ENCODE results near the gene CARS2.
"Not testable (repeated sequence)": the region's sequence is repeated elsewhere in the genome, so short reads cannot be mapped to it uniquely, and the experiment has no call there.

CARS2 gene

DNA sequence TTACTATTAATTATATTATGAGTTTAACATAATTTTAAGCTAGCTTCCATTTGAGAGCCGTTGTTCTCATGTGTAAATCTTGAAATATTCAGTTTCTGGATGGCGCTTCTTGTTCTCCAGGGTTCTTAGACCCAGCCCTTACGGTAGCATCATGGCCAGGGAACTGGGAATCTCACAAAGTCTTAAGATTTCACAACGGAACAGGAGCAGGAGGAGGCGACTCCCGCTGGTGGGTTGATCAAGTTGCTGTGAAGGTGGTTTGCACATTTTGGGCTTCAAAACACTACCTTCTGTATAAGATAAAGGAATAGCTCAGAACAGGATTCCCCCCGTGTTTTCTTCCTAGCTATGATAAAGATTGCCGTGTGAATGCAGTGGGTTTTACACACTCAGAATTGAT is 87.7 kb downstream of the CARS2 start:
- H3K27ac ChIP-seq (ENCODE audit: low read length), result no peak overlapping the region
- H3K9ac ChIP-seq (ENCODE audit: low read length), result no peak overlapping the region
- peaks cover 6% of the 10 kb centered on the region for H3K27me3 ChIP-seq (ENCODE audit: control insufficient read depth, insufficient read depth, low read length)
- no peak overlapping the region for H3K4me3 ChIP-seq (ENCODE audit: low read length)
- H3K4me1 ChIP-seq (ENCODE audit: control insufficient read depth, low read depth, low read length), result peaks cover 15% of the 10 kb centered on the region
- peaks cover 6% of the 10 kb centered on the region for H3K36me3 ChIP-seq (ENCODE audit: control insufficient read depth, low read depth, low read length)
- H3K9me3 ChIP-seq (ENCODE audit: control insufficient read depth, low read depth, low read length), result no peaks in the 10 kb centered on the region

DNA sequence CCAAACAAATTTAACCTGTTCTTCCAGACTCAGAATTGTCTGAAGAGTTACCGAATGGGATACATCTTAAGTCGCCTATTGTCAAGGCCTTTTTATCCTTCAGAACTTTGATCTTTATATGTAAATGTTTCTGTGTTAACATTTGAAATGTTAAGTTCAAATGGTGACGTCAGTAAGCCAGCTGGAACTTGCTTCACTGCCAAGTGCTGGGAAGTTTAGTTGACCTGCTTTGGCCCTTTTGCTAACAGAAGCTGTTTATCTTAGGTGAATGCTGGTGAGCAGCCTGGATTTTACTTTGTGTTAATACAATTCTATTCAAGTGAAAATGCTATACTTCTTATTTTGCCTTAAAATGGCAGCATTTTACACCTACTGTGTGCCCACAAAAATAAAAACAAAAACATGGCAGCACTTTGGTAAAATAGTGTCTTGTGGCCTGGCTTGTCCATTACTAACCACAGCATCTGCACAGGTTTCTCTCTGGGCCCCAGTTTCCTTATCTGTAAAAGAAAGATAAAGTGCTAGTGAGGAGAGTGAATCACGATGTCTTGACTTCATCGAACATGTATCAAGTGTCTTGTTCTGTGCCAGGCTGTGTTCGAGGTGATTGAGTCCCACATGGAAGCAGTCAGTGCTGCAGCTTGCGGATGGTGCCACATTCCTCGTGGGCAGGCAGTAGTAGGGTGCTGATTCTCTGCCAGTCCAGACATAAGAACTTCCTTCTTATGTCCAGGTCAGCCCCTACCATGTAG is 88.4 kb downstream of the CARS2 start:
- peaks cover 4% of the 10 kb centered on the region for H3K36me3 ChIP-seq (ENCODE audit: control insufficient read depth, low read depth, low read length)
- peaks cover 15% of the 10 kb centered on the region for H3K4me1 ChIP-seq (ENCODE audit: control insufficient read depth, low read depth, low read length)
- peak overlapping the region; percentile 79 for H3K4me3 ChIP-seq (ENCODE audit: low read length)
- H3K9ac ChIP-seq (ENCODE audit: low read length), result no peak overlapping the region
- peaks cover 13% of the 10 kb centered on the region for H3K27me3 ChIP-seq (ENCODE audit: control insufficient read depth, insufficient read depth, low read length)
- no peaks in the 10 kb centered on the region for H3K9me3 ChIP-seq (ENCODE audit: control insufficient read depth, low read depth, low read length)
- no peak overlapping the region for H3K27ac ChIP-seq (ENCODE audit: low read length)

DNA sequence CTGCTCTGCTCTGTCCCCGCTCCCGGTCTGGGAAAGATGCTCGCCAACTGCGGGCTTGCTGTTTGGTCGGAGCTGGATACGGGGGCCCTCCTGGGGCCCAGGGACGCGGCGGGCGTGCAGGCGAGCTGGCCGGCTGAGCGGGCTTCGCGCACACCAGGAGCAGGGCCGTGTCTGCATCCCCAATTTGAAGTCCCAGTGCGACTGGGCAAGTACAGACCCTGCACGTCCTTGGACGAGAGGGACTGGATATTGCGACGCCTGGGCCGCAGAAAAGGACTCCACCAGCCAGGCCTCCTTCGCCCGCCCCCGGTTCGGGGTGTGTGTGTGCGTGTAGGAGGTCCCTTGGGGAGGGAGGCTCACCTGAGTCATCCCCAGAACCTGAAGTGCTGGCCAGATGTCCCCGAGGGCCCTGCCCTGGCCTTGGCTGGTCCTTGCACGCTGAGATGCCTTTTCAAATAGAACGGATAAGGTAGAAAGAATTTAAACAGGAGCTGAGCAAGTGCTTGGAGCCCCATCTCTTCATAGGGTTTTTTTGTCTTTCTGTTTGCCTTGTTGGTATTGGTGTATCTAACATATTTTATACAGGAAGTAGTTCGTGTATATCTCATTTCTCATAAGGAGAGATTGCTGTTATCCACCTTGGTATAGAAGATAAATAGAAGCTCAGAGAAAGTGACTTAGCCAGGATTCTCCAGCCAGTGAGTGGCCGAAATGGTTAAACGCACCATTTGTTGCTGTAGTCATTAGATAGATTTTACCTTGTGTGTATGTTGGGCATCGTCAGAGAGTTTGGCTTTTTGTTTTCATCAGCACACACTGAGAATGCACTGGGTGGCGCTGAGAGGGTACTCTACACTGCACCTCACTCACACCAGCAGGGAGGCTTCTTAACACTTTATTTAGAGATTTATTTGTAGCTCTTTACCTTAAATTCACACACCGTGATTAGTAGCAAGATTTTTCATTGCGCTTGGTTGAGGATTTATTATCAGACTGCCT is 89.5 kb downstream of the CARS2 start:
- Histone ChIP-seq H3K4me1 (ENCODE audit: control insufficient read depth, low read depth, low read length) (peaks cover 15% of the 10 kb centered on the region), H3K4me3 (ENCODE audit: low read length) (peak overlapping the region; percentile 79), H3K36me3 (ENCODE audit: control insufficient read depth, low read depth, low read length) (no peaks in the 10 kb centered on the region), H3K9me3 (ENCODE audit: control insufficient read depth, low read depth, low read length) (no peaks in the 10 kb centered on the region), H3K27ac (ENCODE audit: low read length) (no peak overlapping the region), H3K9ac (ENCODE audit: low read length) (peak overlapping the region; percentile 57), H3K27me3 (ENCODE audit: control insufficient read depth, insufficient read depth, low read length) (peaks cover 21% of the 10 kb centered on the region)

DNA sequence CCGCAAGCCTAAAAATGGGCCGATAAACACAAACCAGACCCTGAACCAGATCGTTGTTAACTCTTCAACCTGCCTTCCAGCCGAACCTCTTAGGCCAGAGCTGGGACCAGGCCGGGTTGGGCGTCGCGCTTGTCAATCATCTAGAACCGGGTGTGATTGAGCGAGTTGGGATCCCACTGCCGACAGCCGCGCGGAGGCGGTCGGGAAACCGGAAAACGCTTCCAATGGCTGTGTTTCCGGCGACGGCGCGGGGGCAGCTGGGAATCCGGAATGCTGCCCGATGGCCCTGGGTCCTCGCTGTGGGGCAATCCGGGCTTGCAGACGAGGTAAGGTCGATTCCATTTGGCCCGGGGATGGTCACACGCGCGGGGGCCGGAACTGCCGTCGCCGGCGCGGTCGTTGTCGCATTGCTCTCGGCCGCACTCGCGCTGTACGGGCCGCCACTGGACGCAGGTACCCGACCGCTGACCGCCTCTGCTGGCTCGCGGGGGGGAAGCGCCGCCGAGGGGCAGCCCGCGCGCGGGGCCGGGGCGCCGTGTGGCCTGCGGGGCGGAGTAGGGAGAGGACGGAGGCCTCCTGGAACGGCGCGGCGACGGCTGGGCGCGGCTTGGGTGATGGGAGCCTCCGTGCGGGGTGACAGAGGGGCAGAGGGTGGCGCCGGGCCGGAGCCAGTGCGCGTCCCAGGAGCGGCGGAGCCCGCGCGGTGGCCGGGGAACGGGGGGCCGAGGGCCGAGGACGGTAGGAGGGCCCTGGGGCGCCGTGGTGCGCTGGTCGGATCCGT is 90.4 kb downstream of the CARS2 start, which contains the start of gene NAXD:
Gene NAXD, plus strand, starts transcription at position 224 of the 781 bp plus-strand sequence. Its CDS starts 57 bp downstream, at position 281.
- Histone ChIP-seq H3K27ac (ENCODE audit: low read length) (no peak within 1 kb of the TSS), H3K4me1 (ENCODE audit: control insufficient read depth, low read depth, low read length) (peaks cover 15% of the 10 kb centered on the region), H3K27me3 (ENCODE audit: control insufficient read depth, insufficient read depth, low read length) (peaks cover 21% of the 10 kb centered on the region), H3K9ac (ENCODE audit: low read length) (peak within 1 kb of the TSS; percentile 57), H3K4me3 (ENCODE audit: low read length) (peak within 1 kb of the TSS; percentile 79), H3K9me3 (ENCODE audit: control insufficient read depth, low read depth, low read length) (no peaks in the 10 kb centered on the region), H3K36me3 (ENCODE audit: control insufficient read depth, low read depth, low read length) (no peaks in the 10 kb centered on the region)

DNA sequence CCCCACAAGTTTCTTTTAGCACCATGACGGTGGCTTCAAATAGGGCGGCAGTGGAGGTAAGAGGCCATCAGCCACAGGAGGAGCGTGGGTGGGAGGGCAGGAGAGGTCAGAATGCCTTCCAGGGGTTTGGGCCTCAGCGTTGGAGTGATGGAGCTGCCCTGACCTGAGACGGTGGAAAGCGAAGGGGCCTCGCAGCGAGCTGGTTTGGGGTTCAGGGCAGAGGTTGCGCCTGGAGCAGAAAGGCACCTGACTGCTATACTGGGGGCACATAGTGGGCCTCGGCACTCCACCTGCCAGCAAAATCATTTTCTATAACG is 91.0 kb downstream of the CARS2 start:
- Histone ChIP-seq H3K36me3 (ENCODE audit: control insufficient read depth, low read depth, low read length) (no peaks in the 10 kb centered on the region), H3K9ac (ENCODE audit: low read length) (peak overlapping the region; percentile 57), H3K27ac (ENCODE audit: low read length) (no peak overlapping the region), H3K4me1 (ENCODE audit: control insufficient read depth, low read depth, low read length) (peaks cover 15% of the 10 kb centered on the region), H3K9me3 (ENCODE audit: control insufficient read depth, low read depth, low read length) (no peaks in the 10 kb centered on the region), H3K27me3 (ENCODE audit: control insufficient read depth, insufficient read depth, low read length) (peaks cover 21% of the 10 kb centered on the region), H3K4me3 (ENCODE audit: low read length) (peak overlapping the region; percentile 79)

DNA sequence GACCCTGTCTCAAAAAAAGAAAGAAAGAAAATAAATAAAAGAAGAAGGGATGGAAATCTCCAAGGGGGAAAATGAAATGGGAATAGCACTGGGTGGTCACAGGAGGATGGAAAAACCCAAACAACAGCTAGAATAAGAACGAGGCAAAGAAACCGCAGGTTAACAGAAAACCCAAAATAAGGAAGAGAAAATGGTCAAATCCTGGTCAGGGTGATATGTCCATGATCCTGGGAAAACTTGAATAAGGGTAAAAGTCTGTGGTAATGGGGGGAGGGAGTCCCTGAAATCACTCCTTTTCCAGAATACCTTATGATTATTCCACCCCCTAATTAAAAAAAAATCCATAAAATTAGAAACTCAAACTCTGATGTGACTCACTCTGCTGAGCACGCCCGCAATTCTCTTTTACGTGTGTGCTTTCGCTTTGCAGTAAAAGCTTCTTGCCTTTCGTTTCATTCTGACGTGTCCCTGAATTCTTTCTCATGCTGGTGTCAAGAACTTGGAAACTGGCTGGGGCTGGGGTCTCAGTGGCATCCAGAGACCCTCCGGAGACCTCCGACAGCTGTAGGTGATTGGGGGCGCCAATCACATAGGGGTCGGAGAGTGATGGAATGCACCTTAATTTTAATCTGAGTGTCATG is 94.8 kb downstream of the CARS2 start:
- Histone ChIP-seq H3K4me3 (ENCODE audit: low read length) (no peak overlapping the region), H3K27me3 (ENCODE audit: control insufficient read depth, insufficient read depth, low read length) (peaks cover 21% of the 10 kb centered on the region), H3K27ac (ENCODE audit: low read length) (no peak overlapping the region), H3K9me3 (ENCODE audit: control insufficient read depth, low read depth, low read length) (no peaks in the 10 kb centered on the region), H3K4me1 (ENCODE audit: control insufficient read depth, low read depth, low read length) (no peaks in the 10 kb centered on the region), H3K36me3 (ENCODE audit: control insufficient read depth, low read depth, low read length) (no peaks in the 10 kb centered on the region), H3K9ac (ENCODE audit: low read length) (no peak overlapping the region)

DNA sequence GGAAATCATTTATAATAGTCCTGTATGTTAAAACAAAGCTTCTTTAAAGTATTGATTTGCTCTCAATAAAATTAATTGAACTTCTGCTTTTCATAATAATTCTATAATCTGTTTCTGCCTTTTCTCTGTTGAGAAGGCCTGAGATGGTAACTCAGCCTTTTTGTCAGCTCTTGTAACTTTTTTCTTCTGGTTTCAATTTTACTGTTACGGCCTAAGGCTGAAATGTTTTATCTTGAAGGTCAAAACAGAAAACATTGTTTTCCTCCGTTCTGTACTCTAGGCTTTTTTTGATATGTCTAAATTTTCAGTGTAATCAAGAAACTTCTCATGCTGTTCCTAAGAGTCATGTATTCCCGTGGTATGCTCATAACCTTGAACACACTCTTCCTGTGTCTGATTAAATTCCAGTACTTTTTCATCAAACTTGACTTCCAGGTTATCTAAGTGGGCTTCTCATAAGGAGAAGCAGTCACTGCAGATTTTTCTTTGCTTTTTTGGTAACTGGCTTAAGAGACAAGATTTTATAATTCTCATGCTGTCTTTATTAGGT is 98.2 kb downstream of the CARS2 start:
- H3K27ac ChIP-seq (ENCODE audit: low read length), result no peak overlapping the region
- no peaks in the 10 kb centered on the region for H3K36me3 ChIP-seq (ENCODE audit: control insufficient read depth, low read depth, low read length)
- no peaks in the 10 kb centered on the region for H3K4me1 ChIP-seq (ENCODE audit: control insufficient read depth, low read depth, low read length)
- no peak overlapping the region for H3K9ac ChIP-seq (ENCODE audit: low read length)
- H3K9me3 ChIP-seq (ENCODE audit: control insufficient read depth, low read depth, low read length), result no peaks in the 10 kb centered on the region
- peaks cover 11% of the 10 kb centered on the region for H3K27me3 ChIP-seq (ENCODE audit: control insufficient read depth, insufficient read depth, low read length)
- H3K4me3 ChIP-seq (ENCODE audit: low read length), result no peak overlapping the region

DNA sequence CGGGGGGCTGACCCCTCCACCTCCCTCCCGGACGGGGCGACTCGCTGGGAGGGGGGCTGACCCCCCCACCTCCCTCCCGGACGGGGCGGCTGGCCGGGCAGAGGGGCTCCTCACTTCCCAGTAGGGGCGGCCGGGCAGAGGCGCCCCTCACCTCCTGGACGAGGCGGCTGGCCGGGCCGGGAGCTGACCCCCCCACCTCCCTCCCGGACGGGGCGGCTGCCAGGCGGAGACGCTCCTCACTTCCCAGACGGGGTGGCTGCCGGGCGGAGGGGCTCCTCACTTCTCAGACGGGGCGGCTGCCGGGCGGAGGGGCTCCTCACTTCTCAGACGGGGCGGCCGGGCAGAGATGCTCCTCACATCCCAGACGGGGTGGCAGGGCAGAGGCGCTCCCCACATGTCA is 99.6 kb downstream of the CARS2 start:
- not testable (repeated sequence) for H3K4me3 ChIP-seq (ENCODE audit: low read length); H3K27me3 ChIP-seq (ENCODE audit: control insufficient read depth, insufficient read depth, low read length); H3K4me1 ChIP-seq (ENCODE audit: control insufficient read depth, low read depth, low read length); H3K9me3 ChIP-seq (ENCODE audit: control insufficient read depth, low read depth, low read length); H3K9ac ChIP-seq (ENCODE audit: low read length); H3K27ac ChIP-seq (ENCODE audit: low read length); H3K36me3 ChIP-seq (ENCODE audit: control insufficient read depth, low read depth, low read length)

DNA sequence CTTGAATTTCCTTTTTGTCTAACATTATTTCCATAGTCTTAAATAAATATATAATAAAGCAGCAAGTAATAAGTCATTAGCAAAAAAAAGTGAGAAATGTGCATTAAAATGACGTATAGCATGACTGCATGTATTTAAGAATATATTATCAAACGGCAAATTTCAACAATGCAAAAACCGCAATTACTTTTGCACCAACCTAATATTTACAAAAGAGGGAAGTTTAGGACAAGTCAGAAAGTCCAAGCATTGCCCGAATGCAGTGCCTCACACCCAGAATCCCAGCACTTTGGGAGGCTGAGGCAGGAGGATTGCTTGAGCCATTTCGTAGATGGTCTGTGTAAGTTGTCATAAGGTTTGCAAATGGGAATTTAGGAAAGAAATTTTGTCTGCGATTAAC is 100.8 kb downstream of the CARS2 start:
- H3K4me3 ChIP-seq (ENCODE audit: low read length), result no peak overlapping the region
- no peaks in the 10 kb centered on the region for H3K36me3 ChIP-seq (ENCODE audit: control insufficient read depth, low read depth, low read length)
- H3K9ac ChIP-seq (ENCODE audit: low read length), result no peak overlapping the region
- H3K9me3 ChIP-seq (ENCODE audit: control insufficient read depth, low read depth, low read length), result no peaks in the 10 kb centered on the region
- no peak overlapping the region for H3K27ac ChIP-seq (ENCODE audit: low read length)
- no peaks in the 10 kb centered on the region for H3K27me3 ChIP-seq (ENCODE audit: control insufficient read depth, insufficient read depth, low read length)
- H3K4me1 ChIP-seq (ENCODE audit: control insufficient read depth, low read depth, low read length), result no peaks in the 10 kb centered on the region

DNA sequence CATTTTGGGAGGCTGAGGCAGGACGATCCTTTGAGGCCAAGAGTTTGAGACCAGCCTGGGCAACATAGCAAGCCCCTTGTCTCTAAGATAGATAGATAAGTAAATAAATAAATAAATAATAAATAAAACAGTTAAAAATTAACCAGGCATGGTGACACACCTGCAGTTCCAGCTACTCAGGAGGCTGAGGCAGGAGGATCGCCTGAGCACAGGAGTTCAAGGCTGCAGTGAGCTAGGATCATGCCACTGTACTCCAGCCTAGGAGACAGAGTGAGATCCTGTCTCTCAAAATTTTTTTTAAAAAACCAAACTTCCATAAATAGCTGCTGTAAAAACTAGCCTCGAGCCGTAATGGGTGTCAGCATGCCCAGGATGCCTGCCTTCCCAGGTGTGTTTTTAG is 104.9 kb downstream of the CARS2 start:
- H3K36me3 ChIP-seq (ENCODE audit: control insufficient read depth, low read depth, low read length), result no peaks in the 10 kb centered on the region
- no peak overlapping the region for H3K9ac ChIP-seq (ENCODE audit: low read length)
- H3K4me3 ChIP-seq (ENCODE audit: low read length), result no peak overlapping the region
- no peaks in the 10 kb centered on the region for H3K4me1 ChIP-seq (ENCODE audit: control insufficient read depth, low read depth, low read length)
- H3K27me3 ChIP-seq (ENCODE audit: control insufficient read depth, insufficient read depth, low read length), result no peaks in the 10 kb centered on the region
- H3K9me3 ChIP-seq (ENCODE audit: control insufficient read depth, low read depth, low read length), result no peaks in the 10 kb centered on the region
- H3K27ac ChIP-seq (ENCODE audit: low read length), result no peak overlapping the region
